Measurements from ENCODE around the gene SPAG16. TPM values are rescaled to one million over a fixed set of nuclear protein-coding genes. Genes with fewer than 3 reads are reported as not detected.
"Not testable (repeated sequence)": the region's sequence is repeated elsewhere in the genome, so short reads cannot be mapped to it uniquely, and the experiment has no call there.

SPAG16 gene
- total RNA-seq, 4 donors from 2014 or later, result 14.1 to 43.1 (median 30.2) TPM

- no peak overlapping the region for H3K27ac ChIP-seq
- H3K9me3 ChIP-seq, result no peaks in the 10 kb centered on the region
- no peak overlapping the region for H3K4me3 ChIP-seq
- no peaks in the 10 kb centered on the region for H3K27me3 ChIP-seq
- 54 to 72% methylated on average over 3 of the region's 3 CpGs for WGBS, 2 donors
- no peak for DNase-seq
- TF ChIP-seq CTCF (IDR thresholded peaks at IDR 0.05) (no peak), POLR2A (IDR thresholded peaks at IDR 0.05) (no peak)
- H3K36me3 ChIP-seq, result no peaks in the 10 kb centered on the region
- intact Hi-C loops (cut with DNase I), result no loop called here
- no peaks in the 10 kb centered on the region for H3K4me1 ChIP-seq
These were observed 18.6 kb upstream of the SPAG16 start for GRCh38 chr2:213265679-213266078.

- 60 to 88% methylated on average over 1 to 2 of the region's 2 CpGs for WGBS, 2 donors
- no peak overlapping the region for H3K27ac ChIP-seq
- no peaks in the 10 kb centered on the region for H3K9me3 ChIP-seq
- H3K27me3 ChIP-seq, result no peaks in the 10 kb centered on the region
- TF ChIP-seq CTCF (IDR thresholded peaks at IDR 0.05) (no peak), POLR2A (IDR thresholded peaks at IDR 0.05) (no peak)
- DNase-seq, result no peak
- H3K4me3 ChIP-seq, result no peak overlapping the region
- no peaks in the 10 kb centered on the region for H3K4me1 ChIP-seq
- H3K36me3 ChIP-seq, result no peaks in the 10 kb centered on the region
- intact Hi-C loops (cut with DNase I), result no loop called here
These were observed 17.8 kb upstream of the SPAG16 start for GRCh38 chr2:213266421-213266820.

GRCh38 chr2:213271947-213272346 lies 12.3 kb upstream of the SPAG16 start:
- H3K9me3 ChIP-seq, result peaks cover 0 to 4% (median 3%) of the 10 kb centered on the region in 3 donors
- no peak for DNase-seq
- 67 to 68% methylated on average over 1 of the region's 1 CpG for WGBS, 2 donors
- no peak for TF ChIP-seq POLR2A (IDR thresholded peaks at IDR 0.05)
- TF ChIP-seq CTCF (IDR thresholded peaks at IDR 0.05), result no peak
- H3K27me3 ChIP-seq, result no peaks in the 10 kb centered on the region
- no peak overlapping the region for H3K4me3 ChIP-seq
- peaks cover 0 to 6% (median 0%) of the 10 kb centered on the region in 3 donors for H3K4me1 ChIP-seq
- no peaks in the 10 kb centered on the region for H3K36me3 ChIP-seq
- no peak overlapping the region for H3K27ac ChIP-seq
- intact Hi-C loops (cut with DNase I), result no loop called here

- intact Hi-C loops (cut with DNase I), result no loop called here
- no peak for DNase-seq
- Histone ChIP-seq H3K4me3 (no peak overlapping the region), H3K4me1 (peaks cover 0 to 14% (median 0%) of the 10 kb centered on the region in 3 donors), H3K36me3 (no peaks in the 10 kb centered on the region), H3K27me3 (no peaks in the 10 kb centered on the region), H3K9me3 (peaks cover 0 to 18% (median 12%) of the 10 kb centered on the region in 3 donors), H3K27ac (no peak overlapping the region)
- WGBS, 2 donors, result 81 to 86% methylated on average over 1 of the region's 1 CpG
- TF ChIP-seq POLR2A (IDR thresholded peaks at IDR 0.05), result no peak
- TF ChIP-seq CTCF (IDR thresholded peaks at IDR 0.05), result no peak
These were observed 10.1 kb upstream of the SPAG16 start for GRCh38 chr2:213274143-213274542.

GRCh38 chr2:213275265-213275664 lies 9.0 kb upstream of the SPAG16 start:
- H3K9me3 ChIP-seq, result peaks cover 0 to 18% (median 12%) of the 10 kb centered on the region in 3 donors
- H3K27me3 ChIP-seq, result no peaks in the 10 kb centered on the region
- H3K36me3 ChIP-seq, result no peaks in the 10 kb centered on the region
- WGBS, 2 donors, result 84 to 85% methylated on average over 1 of the region's 1 CpG
- no peak for DNase-seq
- TF ChIP-seq CTCF (IDR thresholded peaks at IDR 0.05) (no peak), POLR2A (IDR thresholded peaks at IDR 0.05) (no peak)
- no peak overlapping the region for H3K4me3 ChIP-seq
- H3K27ac ChIP-seq, result no peak overlapping the region
- intact Hi-C loops (cut with DNase I), result no loop called here
- H3K4me1 ChIP-seq, result peaks cover 0 to 19% (median 0%) of the 10 kb centered on the region in 3 donors

GRCh38 chr2:213277134-213277533 lies 7.1 kb upstream of the SPAG16 start:
- H3K4me3 ChIP-seq; H3K27ac ChIP-seq; H3K27me3 ChIP-seq; intact Hi-C loops (cut with DNase I); H3K36me3 ChIP-seq; DNase-seq: not testable (repeated sequence)
- peaks cover 0 to 18% (median 12%) of the 10 kb centered on the region in 3 donors for H3K9me3 ChIP-seq
- H3K4me1 ChIP-seq, result peaks cover 0 to 19% (median 0%) of the 10 kb centered on the region in 3 donors
- WGBS, 2 donors, result 57 to 65% methylated on average over 2 of the region's 2 CpGs
